ENCODE data around the gene AGBL1. TPM values are rescaled to one million over a fixed set of nuclear protein-coding genes. Genes with fewer than 3 reads are reported as not detected.

Gene AGBL1
- total and polyA plus RNA-seq, 11 donors = under 0.01 to 0.08 (median 0.02) TPM; not detected in 8

- H3K4me3 ChIP-seq = no peak overlapping the region
- no peak for ATAC-seq
- H3K36me3 ChIP-seq = no peaks in the 10 kb centered on the region
- H3K27me3 ChIP-seq = no peaks in the 10 kb centered on the region
- no peak for DNase-seq
- H3K27ac ChIP-seq = no peak overlapping the region
- H3K4me1 ChIP-seq = no peaks in the 10 kb centered on the region
- TF ChIP-seq, protein P1, sequence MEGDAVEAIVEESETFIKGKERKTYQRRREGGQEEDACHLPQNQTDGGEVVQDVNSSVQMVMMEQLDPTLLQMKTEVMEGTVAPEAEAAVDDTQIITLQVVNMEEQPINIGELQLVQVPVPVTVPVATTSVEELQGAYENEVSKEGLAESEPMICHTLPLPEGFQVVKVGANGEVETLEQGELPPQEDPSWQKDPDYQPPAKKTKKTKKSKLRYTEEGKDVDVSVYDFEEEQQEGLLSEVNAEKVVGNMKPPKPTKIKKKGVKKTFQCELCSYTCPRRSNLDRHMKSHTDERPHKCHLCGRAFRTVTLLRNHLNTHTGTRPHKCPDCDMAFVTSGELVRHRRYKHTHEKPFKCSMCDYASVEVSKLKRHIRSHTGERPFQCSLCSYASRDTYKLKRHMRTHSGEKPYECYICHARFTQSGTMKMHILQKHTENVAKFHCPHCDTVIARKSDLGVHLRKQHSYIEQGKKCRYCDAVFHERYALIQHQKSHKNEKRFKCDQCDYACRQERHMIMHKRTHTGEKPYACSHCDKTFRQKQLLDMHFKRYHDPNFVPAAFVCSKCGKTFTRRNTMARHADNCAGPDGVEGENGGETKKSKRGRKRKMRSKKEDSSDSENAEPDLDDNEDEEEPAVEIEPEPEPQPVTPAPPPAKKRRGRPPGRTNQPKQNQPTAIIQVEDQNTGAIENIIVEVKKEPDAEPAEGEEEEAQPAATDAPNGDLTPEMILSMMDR (IDR thresholded peaks at IDR 0.05) = no peak
- WGBS, 4 donors = 28 to 47% (median 39%) methylated on average over 3 of the region's 3 CpGs
- H3K9me3 ChIP-seq = no peaks in the 10 kb centered on the region
- intact Hi-C loops (cut with DNase I) = no loop called here
These were observed 791.2 kb downstream of the AGBL1 start for GRCh38 chr15:86870846-86871245.

DNA sequence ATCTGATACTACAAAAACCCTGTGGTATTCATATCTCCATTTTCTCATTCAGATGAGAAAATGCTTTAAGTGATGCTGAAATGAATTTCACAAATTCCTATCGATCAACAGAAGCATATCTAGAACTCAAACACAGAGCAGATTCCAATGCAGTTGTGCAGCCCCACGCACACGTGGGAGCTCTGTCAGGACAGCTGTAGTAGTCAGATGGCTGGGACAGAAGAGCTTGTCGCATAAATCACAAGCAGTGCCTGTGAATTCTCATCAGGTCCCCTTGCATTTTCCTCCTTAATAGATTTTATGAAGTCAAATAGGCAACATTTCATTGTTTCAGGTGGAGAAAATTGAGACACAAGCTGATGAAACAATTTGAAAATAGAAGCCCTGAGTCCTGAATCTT lies 792.3 kb downstream of the AGBL1 start:
- H3K27me3 ChIP-seq = no peaks in the 10 kb centered on the region

DNA sequence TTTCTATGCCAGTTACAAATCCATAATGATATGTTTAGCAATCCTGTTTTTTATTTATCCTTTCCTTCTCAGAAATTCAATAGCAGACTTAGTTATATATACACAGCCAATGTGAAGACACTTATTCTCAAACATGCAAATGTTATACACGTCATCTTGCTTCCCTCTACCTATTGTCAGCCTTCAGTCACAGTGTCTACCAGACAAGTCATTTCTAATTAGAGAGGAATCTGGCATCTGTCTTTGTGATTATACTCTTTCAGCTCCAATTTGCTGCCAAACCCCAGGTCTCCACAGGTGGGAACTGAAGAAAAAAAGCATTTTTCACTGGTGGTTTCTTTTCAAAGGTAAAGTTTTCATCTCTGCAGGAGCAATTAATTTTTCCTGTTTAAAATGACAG lies 793.1 kb downstream of the AGBL1 start:
- intact Hi-C loops (cut with DNase I) = no loop called here

More for the DNA sequence above, 792.3 kb downstream of the AGBL1 start:
- DNase-seq (no peak), ATAC-seq (no peak)
- Histone ChIP-seq H3K4me3 (no peak overlapping the region), H3K27ac (no peak overlapping the region), H3K9me3 (no peaks in the 10 kb centered on the region), H3K4me1 (peaks cover 0 to 8% (median 0%) of the 10 kb centered on the region in 12 donors), H3K36me3 (no peaks in the 10 kb centered on the region)
- intact Hi-C loops (cut with DNase I) = no loop called here
- WGBS, 4 donors = 72 to 84% (median 77%) methylated on average over 4 of the region's 4 CpGs
- no peak for TF ChIP-seq POLR2A (IDR thresholded peaks at IDR 0.05)
- TF ChIP-seq, protein P1 (IDR thresholded peaks at IDR 0.05) = no peak

DNA sequence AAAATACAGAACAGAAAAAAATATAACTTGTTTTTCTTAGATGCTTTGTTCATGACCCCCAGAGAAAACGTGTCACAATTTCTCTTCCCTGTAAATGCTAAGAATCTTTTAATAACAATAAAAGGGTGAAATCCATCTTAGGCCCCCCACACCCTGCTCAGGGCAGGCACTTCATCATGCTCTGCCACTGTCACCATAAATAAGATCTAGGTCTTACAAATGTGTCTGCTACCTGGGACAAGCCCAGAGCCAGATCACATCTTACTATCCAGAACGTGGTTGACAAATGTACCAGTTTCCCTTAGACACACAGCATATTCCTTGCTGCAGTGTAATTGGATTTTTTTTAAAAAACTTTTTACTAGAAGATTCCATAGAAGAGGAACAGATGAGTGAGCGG lies 795.4 kb downstream of the AGBL1 start:
- intact Hi-C loops (cut with DNase I) = no loop called here
- DNase-seq = no peak
- WGBS, 4 donors = 83 to 90% (median 84%) methylated on average over 3 of the region's 3 CpGs

More for the DNA sequence above, 793.1 kb downstream of the AGBL1 start:
- no peak for TF ChIP-seq POLR2A (IDR thresholded peaks at IDR 0.05)
- TF ChIP-seq, protein P1 (IDR thresholded peaks at IDR 0.05) = no peak
- Histone ChIP-seq H3K36me3 (no peaks in the 10 kb centered on the region), H3K4me3 (no peak overlapping the region), H3K27me3 (no peaks in the 10 kb centered on the region), H3K9me3 (no peaks in the 10 kb centered on the region), H3K4me1 (peaks cover 0 to 12% (median 0%) of the 10 kb centered on the region in 12 donors), H3K27ac (no peak overlapping the region)
- 58 to 81% (median 62%) methylated on average over 1 of the region's 1 CpG for WGBS, 4 donors
- no peak for DNase-seq
- ATAC-seq = no peak

More for the DNA sequence above, 795.4 kb downstream of the AGBL1 start:
- TF ChIP-seq POLR2A (IDR thresholded peaks at IDR 0.05) = no peak
- TF ChIP-seq, protein P1 (IDR thresholded peaks at IDR 0.05) = no peak
- H3K27ac ChIP-seq = no peak overlapping the region
- no peaks in the 10 kb centered on the region for H3K27me3 ChIP-seq
- H3K4me1 ChIP-seq = peaks cover 0 to 19% (median 0%) of the 10 kb centered on the region in 12 donors
- H3K9me3 ChIP-seq = no peaks in the 10 kb centered on the region
- no peaks in the 10 kb centered on the region for H3K36me3 ChIP-seq
- H3K4me3 ChIP-seq = no peak overlapping the region
- ATAC-seq = no peak

All from heart left ventricle (tissue), 16 donors.